Psoas muscle (tissue), 8 donors: Measurements from ENCODE around the gene ZBTB46. TPM values are rescaled to one million over a fixed set of nuclear protein-coding genes. Genes with fewer than 3 reads are reported as not detected.

Experiments used
- ATAC-seq, 4 donors: fragments of 200-7000 bp; cut with Tn5 transposase; one replicate each; pipeline ENCODE4 v1.9.1; 2020; ENCODE audit warnings: moderate library complexity in 3 of 4, mild to moderate bottlenecking in 2 of 4
- DNase-seq, 2 donors: peaks; one replicate each; pipeline ENCODE4 v3.0.0-alpha.2; 2020
- H3K27ac ChIP-seq: fragments of 200-600 bp; one replicate; pipeline ENCODE4 v1.8.0; 2022
- H3K27me3 ChIP-seq, 3 donors: fragments of 200-600 bp in 1 of 3; one replicate each; pipeline versions ENCODE4 v1.6.1 to v1.8.0; 2013 to 2022; ENCODE audit warnings: low read length in 2 of 3, mild to moderate bottlenecking in 2 of 3, moderate library complexity in 1 of 3; ENCODE audit not compliant: insufficient read depth in 3 of 3
- H3K36me3 ChIP-seq, 2 donors: fragments of 200-600 bp in 1 of 2; one replicate each; pipeline versions ENCODE4 v1.6.1 to v1.8.0; 2013 to 2022; ENCODE audit warnings: low read depth in 1 of 2, mild to moderate bottlenecking in 1 of 2, moderate library complexity in 1 of 2; ENCODE audit not compliant: insufficient read depth in 1 of 2
- H3K4me1 ChIP-seq: fragments of 200-600 bp; one replicate; pipeline ENCODE4 v1.8.0; 2022
- H3K4me3 ChIP-seq: fragments of 200-600 bp; one replicate; pipeline ENCODE4 v1.8.0; 2022; ENCODE audit warnings: mild to moderate bottlenecking
- H3K9me3 ChIP-seq: fragments of 200-600 bp; one replicate; pipeline ENCODE4 v1.8.0; 2022
- WGBS, 3 donors: extraction: QIAGEN DNeasy Blood & Tissue Kit; methylation state at CpG; one replicate each; pipeline versions ENCODE4 v1.1.6 to v1.1.7; 2013; 5-methylcytosine and 5-hydroxymethylcytosine counted together
- intact Hi-C, 2 donors: fragments of 100-400 bp; cut with DNase I; formaldehyde crosslinking; loops; one replicate each; pipeline versions ENCODE4 v1.11.0 to v1.14.2; 2022
- polyA plus RNA-seq, 3 donors: library from polyadenylated mRNA; stranded (reverse); fragments of 200-250 nt; gene quantifications; one replicate each; pipeline ENCODE4 v1.2.3, GENCODE V29; 2013
- total RNA-seq, 4 donors: library from RNA; stranded (reverse); fragmentation: NEBNext Ultra II Directional in 2 of 4; extraction: Animal tissue kit (Norgen Biotek cat#: 25700) in 2 of 4; gene quantifications; one replicate each; pipeline versions ENCODE4 v1.2.1 to v1.2.4, GENCODE V29; 2021 to 2023
- TF ChIP-seq, protein P1 (sequence below): fragments of 200-600 bp; IDR thresholded peaks from one replicate; pipeline ENCODE4 v1.8.0; 2022; ENCODE audit warnings: antibody characterized with exemption
- donor health status: healthy with polysubstance abuse.
- donor health status: DM: no; HTN: no; CAD: no; lungs with moderate emphysema.
- donor health status: Bipolar disorder and iron deficiency.
- donor health status: healthy.
- donor health status: DM: yes; HTN: yes; CAD: no.
- donor health status: DM: no; HTN: no; CAD: no.
- donor health status: DM: no; HTN: no; CAD: no.
- donor health status: DM: yes; HTN: yes; CAD: no.

Gene ZBTB46
- total and polyA plus RNA-seq, 7 donors, result 1.3 to 6.4 (median 4.5) TPM

DNA sequence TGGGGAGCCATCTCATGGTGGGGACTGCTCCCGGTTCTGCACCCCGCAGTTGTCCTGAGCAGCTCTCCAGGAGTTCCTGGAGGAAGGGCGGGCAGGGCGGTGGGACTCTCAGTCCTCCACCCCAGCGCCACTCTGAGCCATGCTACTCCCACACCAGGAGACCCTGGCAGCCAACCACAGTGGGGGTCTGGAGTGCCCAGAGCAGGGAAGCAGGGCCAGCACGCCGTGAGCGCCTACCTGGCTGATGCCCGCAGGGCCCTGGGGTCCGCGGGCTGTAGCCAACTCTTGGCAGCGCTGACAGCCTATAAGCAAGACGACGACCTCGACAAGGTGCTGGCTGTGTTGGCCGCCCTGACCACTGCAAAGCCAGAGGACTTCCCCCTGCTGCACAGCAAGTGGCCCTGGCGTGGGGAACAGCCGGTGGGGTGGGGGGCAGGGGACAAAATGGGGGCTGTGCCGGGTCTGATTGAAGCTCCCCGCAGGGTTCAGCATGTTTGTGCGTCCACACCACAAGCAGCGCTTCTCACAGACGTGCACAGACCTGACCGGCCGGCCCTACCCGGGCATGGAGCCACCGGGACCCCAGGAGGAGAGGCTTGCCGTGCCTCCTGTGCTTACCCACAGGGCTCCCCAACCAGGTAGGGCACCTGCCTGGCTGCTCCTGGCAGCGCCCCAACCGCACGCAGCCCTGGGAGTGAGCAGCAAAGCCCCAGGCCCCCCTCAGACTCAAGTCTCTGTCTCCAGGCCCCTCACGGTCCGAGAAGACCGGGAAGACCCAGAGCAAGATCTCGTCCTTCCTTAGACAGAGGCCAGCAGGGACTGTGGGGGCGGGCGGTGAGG is 136.3 kb downstream of the ZBTB46 start:
- no peaks in the 10 kb centered on the region for H3K27me3 ChIP-seq
- no peak overlapping the region for H3K27ac ChIP-seq
- DNase-seq (peak in 1 of 2 donors; percentile 55), ATAC-seq (no peak)
- intact Hi-C loops, result no loop called here
- WGBS, 3 donors, result 90 to 93% (median 91%) methylated on average over 31 to 37 of the region's 37 CpGs
- H3K4me1 ChIP-seq, result peaks cover 34% of the 10 kb centered on the region
- peaks cover 4 to 20% of the 10 kb centered on the region in 2 donors for H3K36me3 ChIP-seq
- no peaks in the 10 kb centered on the region for H3K9me3 ChIP-seq
- no peak overlapping the region for H3K4me3 ChIP-seq
- TF ChIP-seq, protein P1, sequence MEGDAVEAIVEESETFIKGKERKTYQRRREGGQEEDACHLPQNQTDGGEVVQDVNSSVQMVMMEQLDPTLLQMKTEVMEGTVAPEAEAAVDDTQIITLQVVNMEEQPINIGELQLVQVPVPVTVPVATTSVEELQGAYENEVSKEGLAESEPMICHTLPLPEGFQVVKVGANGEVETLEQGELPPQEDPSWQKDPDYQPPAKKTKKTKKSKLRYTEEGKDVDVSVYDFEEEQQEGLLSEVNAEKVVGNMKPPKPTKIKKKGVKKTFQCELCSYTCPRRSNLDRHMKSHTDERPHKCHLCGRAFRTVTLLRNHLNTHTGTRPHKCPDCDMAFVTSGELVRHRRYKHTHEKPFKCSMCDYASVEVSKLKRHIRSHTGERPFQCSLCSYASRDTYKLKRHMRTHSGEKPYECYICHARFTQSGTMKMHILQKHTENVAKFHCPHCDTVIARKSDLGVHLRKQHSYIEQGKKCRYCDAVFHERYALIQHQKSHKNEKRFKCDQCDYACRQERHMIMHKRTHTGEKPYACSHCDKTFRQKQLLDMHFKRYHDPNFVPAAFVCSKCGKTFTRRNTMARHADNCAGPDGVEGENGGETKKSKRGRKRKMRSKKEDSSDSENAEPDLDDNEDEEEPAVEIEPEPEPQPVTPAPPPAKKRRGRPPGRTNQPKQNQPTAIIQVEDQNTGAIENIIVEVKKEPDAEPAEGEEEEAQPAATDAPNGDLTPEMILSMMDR, result no peak

DNA sequence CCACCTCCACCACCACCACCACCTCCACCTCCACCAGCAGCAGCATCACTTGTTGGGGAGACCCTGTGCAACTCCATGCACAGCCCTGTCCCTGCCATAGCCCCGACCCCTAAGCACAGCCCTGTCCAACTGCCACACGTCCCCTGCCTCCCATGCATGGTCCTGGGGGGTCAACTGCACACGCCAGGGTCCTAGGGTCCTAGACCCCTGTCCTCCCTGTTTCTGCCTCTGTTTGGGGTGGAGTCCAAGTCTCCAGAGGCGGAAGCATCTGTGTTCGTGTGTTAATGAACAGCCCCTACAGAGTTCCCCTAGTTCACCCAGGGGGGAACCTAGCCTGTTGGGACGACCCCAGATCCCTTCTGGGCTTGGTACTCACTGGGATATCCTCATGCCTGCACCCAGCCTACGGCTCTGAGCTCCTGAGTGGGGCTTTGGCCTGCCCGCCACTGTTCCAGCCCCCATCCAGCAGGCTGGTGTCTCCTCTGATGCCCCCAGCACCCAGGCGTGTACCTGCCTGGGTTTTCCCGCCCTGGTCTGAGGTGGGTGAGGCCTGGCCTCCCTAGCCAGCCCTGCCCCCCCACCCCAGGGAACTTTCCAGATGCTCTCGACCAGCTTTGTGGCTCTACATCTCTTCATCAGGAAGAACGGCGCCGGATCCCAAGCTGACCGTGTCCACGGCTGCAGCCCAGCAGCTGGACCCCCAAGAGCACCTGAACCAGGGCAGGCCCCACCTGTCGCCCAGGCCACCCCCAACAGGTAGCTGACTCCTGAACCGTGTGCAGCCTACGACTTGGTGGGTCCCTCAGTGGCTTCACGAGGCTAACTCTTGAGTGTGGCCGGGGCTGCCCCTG is 137.1 kb downstream of the ZBTB46 start:
- Histone ChIP-seq H3K4me1 (peaks cover 26% of the 10 kb centered on the region), H3K27me3 (no peaks in the 10 kb centered on the region), H3K27ac (no peak overlapping the region), H3K4me3 (no peak overlapping the region), H3K36me3 (peaks cover 4 to 20% of the 10 kb centered on the region in 2 donors), H3K9me3 (no peaks in the 10 kb centered on the region)
- DNase-seq, result peak in 1 of 2 donors; percentile 41
- TF ChIP-seq, protein P1, result no peak
- ATAC-seq, result no peak
- intact Hi-C loops, result no loop called here
- 93 to 95% (median 94%) methylated on average over 19 to 21 of the region's 21 CpGs for WGBS, 3 donors

Other genes starting within 250 kb of the ZBTB46 start
- gene GMEB2, start 204.2 kb downstream of the ZBTB46 start, total RNA-seq, result 10 to 100 TPM in 1 of 4 donors, 1 to 10 TPM in 3; 5.4 to 10.1 (median 7.8) TPM
- 1 to 10 TPM; 6.9 to 8.7 (median 8.5) TPM for gene GMEB2, start 204.2 kb downstream of the ZBTB46 start, polyA plus RNA-seq
- 1 to 10 TPM; 2.4 to 3.1 (median 2.7) TPM for gene STMN3, start 177.8 kb downstream of the ZBTB46 start, total RNA-seq
- 1 to 10 TPM; 1.0 to 2.7 (median 1.2) TPM for gene STMN3, start 177.8 kb downstream of the ZBTB46 start, polyA plus RNA-seq
- 10 to 100 TPM in 2 of 4 donors, 1 to 10 TPM in 2; 9.2 to 17.5 (median 10.9) TPM for gene RTEL1, start 173.0 kb downstream of the ZBTB46 start, total RNA-seq
- gene RTEL1, start 173.0 kb downstream of the ZBTB46 start, polyA plus RNA-seq, result 1 to 10 TPM; 5.2 to 7.3 (median 7.1) TPM
- gene TNFRSF6B, start 134.6 kb downstream of the ZBTB46 start, total RNA-seq, result 1 to 10 TPM in 3 of 4 donors, not detected in 1; 1.3 to 2.2 (median 1.6) TPM
- gene TNFRSF6B, start 134.6 kb downstream of the ZBTB46 start, polyA plus RNA-seq, result 10 to 100 TPM in 1 of 3 donors, 1 to 10 TPM in 1, under 1 TPM in 1; 0.56 to 16.1 (median 6.1) TPM
- 10 to 100 TPM; 22.9 to 38.9 (median 32.6) TPM for gene ARFRP1, start 123.3 kb downstream of the ZBTB46 start, total RNA-seq
- gene ARFRP1, start 123.3 kb downstream of the ZBTB46 start, polyA plus RNA-seq, result 10 to 100 TPM; 31.7 to 74.0 (median 32.4) TPM
- gene ZGPAT, start 123.2 kb downstream of the ZBTB46 start, total RNA-seq, result 10 to 100 TPM; 10.7 to 18.2 (median 14.9) TPM
- 10 to 100 TPM; 28.4 to 54.8 (median 43.6) TPM for gene ZGPAT, start 123.2 kb downstream of the ZBTB46 start, polyA plus RNA-seq
- gene LIME1, start 94.6 kb downstream of the ZBTB46 start, total RNA-seq, result 1 to 10 TPM; 1.7 to 4.6 (median 2.6) TPM
- 1 to 10 TPM; 3.1 to 5.1 (median 4.4) TPM for gene LIME1, start 94.6 kb downstream of the ZBTB46 start, polyA plus RNA-seq
- 10 to 100 TPM; 40.2 to 79.1 (median 54.7) TPM for gene SLC2A4RG, start 91.5 kb downstream of the ZBTB46 start, total RNA-seq
- gene SLC2A4RG, start 91.5 kb downstream of the ZBTB46 start, polyA plus RNA-seq, result 10 to 100 TPM; 27.1 to 45.5 (median 43.7) TPM
- not detected for gene ABHD16B, start 30.2 kb upstream of the ZBTB46 start, total RNA-seq
- gene ABHD16B, start 30.2 kb upstream of the ZBTB46 start, polyA plus RNA-seq, result 1 to 10 TPM in 1 of 3 donors, under 1 TPM in 2; 0.04 to 3.2 (median 0.34) TPM
- gene TPD52L2, start 34.0 kb upstream of the ZBTB46 start, total RNA-seq, result 10 to 100 TPM; 40.7 to 56.0 (median 55.1) TPM
- gene TPD52L2, start 34.0 kb upstream of the ZBTB46 start, polyA plus RNA-seq, result 100 to 1,000 TPM in 1 of 3 donors, 10 to 100 TPM in 2; 46.7 to 152 (median 89.7) TPM
- gene DNAJC5, start 63.9 kb upstream of the ZBTB46 start, total RNA-seq, result 10 to 100 TPM; 20.4 to 27.3 (median 23.3) TPM
- 10 to 100 TPM; 13.1 to 33.6 (median 19.7) TPM for gene DNAJC5, start 63.9 kb upstream of the ZBTB46 start, polyA plus RNA-seq
- 10 to 100 TPM; 23.2 to 37.0 (median 35.5) TPM for gene UCKL1, start 125.2 kb upstream of the ZBTB46 start, total RNA-seq
- gene UCKL1, start 125.2 kb upstream of the ZBTB46 start, polyA plus RNA-seq, result 10 to 100 TPM; 22.9 to 42.4 (median 40.5) TPM
- 10 to 100 TPM in 3 of 4 donors, 1 to 10 TPM in 1; 10.0 to 14.4 (median 12.4) TPM for gene ZNF512B, start 138.7 kb upstream of the ZBTB46 start, total RNA-seq
- 1 to 10 TPM; 3.3 to 9.1 (median 5.6) TPM for gene ZNF512B, start 138.7 kb upstream of the ZBTB46 start, polyA plus RNA-seq
- under 1 TPM; 0.32 to 0.84 (median 0.55) TPM for gene SAMD10, start 148.4 kb upstream of the ZBTB46 start, total RNA-seq
- gene SAMD10, start 148.4 kb upstream of the ZBTB46 start, polyA plus RNA-seq, result 1 to 10 TPM in 1 of 3 donors, under 1 TPM in 2; 0.44 to 5.5 (median 0.92) TPM
- gene PRPF6, start 149.9 kb upstream of the ZBTB46 start, total RNA-seq, result 10 to 100 TPM; 51.0 to 63.1 (median 59.8) TPM
- 10 to 100 TPM; 38.8 to 75.4 (median 52.5) TPM for gene PRPF6, start 149.9 kb upstream of the ZBTB46 start, polyA plus RNA-seq
- gene C20orf204, start 204.9 kb upstream of the ZBTB46 start, total RNA-seq, result under 1 TPM; 0.25 to 0.71 (median 0.55) TPM
- under 1 TPM in 2 of 3 donors, not detected in 1; 0.30 to 0.64 TPM for gene C20orf204, start 204.9 kb upstream of the ZBTB46 start, polyA plus RNA-seq
- gene SOX18, start 218.4 kb upstream of the ZBTB46 start, total RNA-seq, result 10 to 100 TPM; 11.7 to 50.8 (median 30.5) TPM
- 10 to 100 TPM in 1 of 3 donors, 1 to 10 TPM in 2; 4.2 to 15.4 (median 6.5) TPM for gene SOX18, start 218.4 kb upstream of the ZBTB46 start, polyA plus RNA-seq
- gene TCEA2, start 231.9 kb upstream of the ZBTB46 start, total RNA-seq, result 10 to 100 TPM; 30.2 to 43.4 (median 37.6) TPM
- gene TCEA2, start 231.9 kb upstream of the ZBTB46 start, polyA plus RNA-seq, result 10 to 100 TPM; 15.1 to 24.9 (median 15.6) TPM
- gene RGS19, start 248.3 kb upstream of the ZBTB46 start, total RNA-seq, result 1 to 10 TPM; 2.0 to 3.5 (median 2.4) TPM
- gene RGS19, start 248.3 kb upstream of the ZBTB46 start, polyA plus RNA-seq, result 1 to 10 TPM; 3.7 to 5.7 (median 3.8) TPM
- gene OPRL1, start 248.8 kb upstream of the ZBTB46 start, total RNA-seq, result under 1 TPM; 0.17 to 0.94 (median 0.21) TPM
- gene OPRL1, start 248.8 kb upstream of the ZBTB46 start, polyA plus RNA-seq, result under 1 TPM; 0.03 to 0.08 (median 0.08) TPM